ENCODE results near the gene UGT1A1. TPM values are rescaled to one million over a fixed set of nuclear protein-coding genes. Genes with fewer than 3 reads are reported as not detected.
A peak's percentile ranks its signal among the peaks of the same experiment; 100 is the strongest.

Gene UGT1A1
- total RNA-seq, 1 experiment from 2014 or later: not detected

GRCh38 chr2:233766416-233766815 lies 6.3 kb downstream of the UGT1A1 start:
- Histone ChIP-seq H3K36me3 (ENCODE audit: control insufficient read depth in 1 of 2, insufficient read depth in 2 of 2, low read length in 2 of 2) (no peaks in the 10 kb centered on the region), H2AFZ (ENCODE audit: low read depth, low read length, poor library complexity, severe bottlenecking) (no peak overlapping the region), H3K79me2 (ENCODE audit: insufficient read depth, low read length) (no peaks in the 10 kb centered on the region), H3K4me3 (replicated peaks in 1 of 2; ENCODE audit: low read depth in 1 of 2, low read length in 2 of 2) (no peak overlapping the region), H3K9me3 (ENCODE audit: control insufficient read depth in 1 of 2, insufficient read depth in 1 of 2, low read depth in 1 of 2, low read length in 2 of 2) (no peaks in the 10 kb centered on the region), H4K20me1 (ENCODE audit: insufficient read depth) (no peaks in the 10 kb centered on the region), H3K4me1 (ENCODE audit: control insufficient read depth in 1 of 2, insufficient read depth in 2 of 2, low read length in 2 of 2) (peaks cover 3 to 10% of the 10 kb centered on the region in 2 experiments; a peak in 2 of 4 replicates), H3K4me2 (ENCODE audit: low read length) (no peak overlapping the region), H3K9me2 (ENCODE audit: insufficient read depth) (no peaks in the 10 kb centered on the region), H3K9ac (ENCODE audit: low read length) (no peak overlapping the region), H3K27me3 (ENCODE audit: insufficient read depth, low read length) (no peaks in the 10 kb centered on the region), H3K27ac (ENCODE audit: low read depth, low read length) (no peak overlapping the region)
- intact Hi-C loops (cut with micrococcal nuclease): no loop called here
- peak; percentile 74 for ATAC-seq
- DNase-seq (ENCODE audit: low read depth, low spot score): no peak
- ChIA-PET POLR2A (no interaction called here), CTCF (no interaction called here), RAD21 (ENCODE audit: low non-redundant PET in 1 of 2, low total read pairs in 2 of 2, uncharacterized antibody in 2 of 2, unreplicated experiment in 2 of 2) (no interaction called here)
- no TSS peak for BruUV-seq (replicated peaks)
- TF ChIP-seq ZFX (IDR thresholded peaks at IDR 0.05): no peak
- TF ChIP-seq ATF3 (IDR thresholded peaks at IDR 0.05): no peak
- no peak for TF ChIP-seq EGR1 (IDR thresholded peaks at IDR 0.05; ENCODE audit: low read depth)
- no peak for TF ChIP-seq TCF7L2 (IDR thresholded peaks at IDR 0.05; ENCODE audit: borderline replicate concordance, extremely low read depth, insufficient read depth, insufficient read length)
- TF ChIP-seq ZBTB33 (IDR thresholded peaks at IDR 0.05; ENCODE audit: extremely low read depth, insufficient replicate concordance, low read length): no peak
- no peak for TF ChIP-seq SP1 (IDR thresholded peaks at IDR 0.05; ENCODE audit: low read depth)
- TF ChIP-seq RAD21 (IDR thresholded peaks at IDR 0.05; ENCODE audit: low read depth): no peak
- no peak for TF ChIP-seq ELF1 (IDR thresholded peaks at IDR 0.05; ENCODE audit: borderline replicate concordance, low read depth)
- TF ChIP-seq CTCF (IDR thresholded peaks at IDR 0.05 in 2 of 3, conservative IDR thresholded peaks at IDR 0.05 in 1 of 3; ENCODE audit: borderline replicate concordance in 1 of 3, insufficient read depth in 1 of 3, low read depth in 2 of 3, low read length in 2 of 3): no peak
- no peak for TF ChIP-seq EZH2phosphoT487 (IDR thresholded peaks at IDR 0.05; ENCODE audit: borderline replicate concordance)
- no peak for TF ChIP-seq EZH2 (IDR thresholded peaks at IDR 0.05)
- no peak for TF ChIP-seq MAX (IDR thresholded peaks at IDR 0.05)
- no peak for TF ChIP-seq JUND (IDR thresholded peaks at IDR 0.05)
- TF ChIP-seq CBX3 (IDR thresholded peaks at IDR 0.05; ENCODE audit: low read depth): no peak
- no peak for TF ChIP-seq POLR2A (IDR thresholded peaks at IDR 0.05; ENCODE audit: borderline replicate concordance, extremely low read depth, insufficient read depth, insufficient read length)
- no peak for TF ChIP-seq SIN3A (IDR thresholded peaks at IDR 0.05; ENCODE audit: low read depth)
- no peak for TF ChIP-seq YY1 (IDR thresholded peaks at IDR 0.05; ENCODE audit: extremely low read depth, insufficient replicate concordance, low read depth, low read length)
- TF ChIP-seq POLR2AphosphoS5 (IDR thresholded peaks at IDR 0.05; ENCODE audit: low read depth, low read length): no peak
- TF ChIP-seq SRF (IDR thresholded peaks at IDR 0.05; ENCODE audit: low read depth): no peak
- no peak for TF ChIP-seq REST (IDR thresholded peaks at IDR 0.05; ENCODE audit: low read depth)
